GM18907 (cell line): Measurements from ENCODE around the gene FAM83E.
A peak's percentile ranks its signal among the peaks of the same experiment; 100 is the strongest.
"Not testable (repeated sequence)": the region's sequence is repeated elsewhere in the genome, so short reads cannot be mapped to it uniquely, and the experiment has no call there.

ENCODE experiments used
- ATAC-seq: cut with Tn5 transposase; IDR thresholded peaks from one replicate; pipeline ENCODE4 v1.9.1; 2021; ENCODE audit warnings: mild to moderate bottlenecking, moderate library complexity; ENCODE audit not compliant: unreplicated experiment

FAM83E gene

GRCh38 chr19:48614436-48615230 is at the start of gene FAM83E:
Gene FAM83E (minus strand): TSS chr19:48615076. CDS start chr19:48613372, 1,704 bp downstream.
- ATAC-seq, result no peak

- no peak for ATAC-seq
These were observed 49.6 kb upstream of the FAM83E start for GRCh38 chr19:48664476-48664875.

- ATAC-seq, result no peak
These were observed 48.8 kb upstream of the FAM83E start for GRCh38 chr19:48663667-48664066.

- ATAC-seq, result no peak
These were observed 46.8 kb upstream of the FAM83E start for GRCh38 chr19:48661711-48662090.

- peak; percentile 89 for ATAC-seq
These were observed 46.2 kb upstream of the FAM83E start for GRCh38 chr19:48660852-48661710.

- no peak for ATAC-seq
These were observed 44.9 kb upstream of the FAM83E start for GRCh38 chr19:48659768-48660167.

- ATAC-seq, result no peak
These were observed 43.6 kb upstream of the FAM83E start for GRCh38 chr19:48658483-48658882.

GRCh38 chr19:48657828-48658227 is 43.0 kb upstream of the FAM83E start:
- not testable (repeated sequence) for ATAC-seq

- ATAC-seq, result no peak
These were observed 42.1 kb upstream of the FAM83E start for GRCh38 chr19:48656840-48657474.

GRCh38 chr19:48654299-48655059 is 39.6 kb upstream of the FAM83E start:
- no peak for ATAC-seq

- ATAC-seq, result no peak
These were observed 36.8 kb upstream of the FAM83E start for GRCh38 chr19:48651683-48652048.

GRCh38 chr19:48650974-48651682 is 36.3 kb upstream of the FAM83E start:
- no peak for ATAC-seq

- ATAC-seq, result no peak
These were observed 33.3 kb upstream of the FAM83E start for GRCh38 chr19:48648134-48648533.

GRCh38 chr19:48646722-48647216 is 31.9 kb upstream of the FAM83E start:
- ATAC-seq, result no peak

- ATAC-seq, result peak; percentile 61
These were observed 31.3 kb upstream of the FAM83E start, which contains the start of gene CA11 for GRCh38 chr19:48646001-48646721. Gene CA11 (minus strand): TSS chr19:48646187. CDS start chr19:48645632, 555 bp downstream.

GRCh38 chr19:48645620-48646000 is 30.7 kb upstream of the FAM83E start:
- ATAC-seq, result no peak

GRCh38 chr19:48644839-48645619 is 30.2 kb upstream of the FAM83E start:
- peak; percentile 51 for ATAC-seq

- ATAC-seq, result no peak
These were observed 29.5 kb upstream of the FAM83E start for GRCh38 chr19:48644355-48644754.
